Heart left ventricle (tissue), 13 donors: Measurements from ENCODE around the gene OSTC.
"Not testable (repeated sequence)": the region's sequence is repeated elsewhere in the genome, so short reads cannot be mapped to it uniquely, and the experiment has no call there.

Experiments
- CTCF ChIP-seq, 12 donors: fragments of 200-600 bp; sonication (generic) in 4 of 12; IDR thresholded peaks; one replicate each; pipeline versions ENCODE4 v1.5.0 to v1.8.0; 2018 to 2022; ENCODE audit warnings: antibody characterized with exemption in 12 of 12, mild to moderate bottlenecking in 5 of 12
- POLR2A ChIP-seq, 2 donors: fragments of 450-650 bp; IDR thresholded peaks; one replicate each; pipeline ENCODE4 v1.6.1; 2017; ENCODE audit warnings: antibody characterized with exemption in 2 of 2, mild to moderate bottlenecking in 2 of 2, moderate library complexity in 2 of 2
- donor health status: ischemic (EF 13 %, LVEDD 7.1; RV severe dilation, severe dysfunction).
- donor health status: DM: no; HTN: yes; CAD: no.
- donor health status: DM: no; HTN: no; CAD: no.
- donor health status: ischemic (EF 25% LVEDD 6.9; RV normal size, moderate dysfunction).
- donor health status: ischemic (EF 25% LVEDD 5.7; RV mildly dilated, moderate dysfunction).
- donor health status: ischemic (EF 35%, LVEDD 5.7; RV mildly dilated, moderate dysfunction).
- donor health status: nonischemic (EF 11% LVEDD 7.7; RV severe dilation, severe dysfunction).
- donor health status: DM: yes; HTN: yes; CAD: no.
- donor health status: PGD.
- donor health status: ischemic (EF 29% LVEDD 5.4; RV normal size, mild dysfunction).
- donor health status: nonischemic (EF 23%, LVEDD 6.1; RV moderate dilation, normal function).

- TF ChIP-seq CTCF, POLR2A (IDR thresholded peaks at IDR 0.05): not testable (repeated sequence)
Measured at GRCh38 chr4:108710578-108710977, 60.2 kb downstream of the OSTC start.
